ENCODE data around the gene TMCC2. TPM values are rescaled to one million over a fixed set of nuclear protein-coding genes. Genes with fewer than 3 reads are reported as not detected.

Gene TMCC2
- total RNA-seq, 6 donors from 2014 or later = 1.3 to 7.2 (median 3.8) TPM

DNA sequence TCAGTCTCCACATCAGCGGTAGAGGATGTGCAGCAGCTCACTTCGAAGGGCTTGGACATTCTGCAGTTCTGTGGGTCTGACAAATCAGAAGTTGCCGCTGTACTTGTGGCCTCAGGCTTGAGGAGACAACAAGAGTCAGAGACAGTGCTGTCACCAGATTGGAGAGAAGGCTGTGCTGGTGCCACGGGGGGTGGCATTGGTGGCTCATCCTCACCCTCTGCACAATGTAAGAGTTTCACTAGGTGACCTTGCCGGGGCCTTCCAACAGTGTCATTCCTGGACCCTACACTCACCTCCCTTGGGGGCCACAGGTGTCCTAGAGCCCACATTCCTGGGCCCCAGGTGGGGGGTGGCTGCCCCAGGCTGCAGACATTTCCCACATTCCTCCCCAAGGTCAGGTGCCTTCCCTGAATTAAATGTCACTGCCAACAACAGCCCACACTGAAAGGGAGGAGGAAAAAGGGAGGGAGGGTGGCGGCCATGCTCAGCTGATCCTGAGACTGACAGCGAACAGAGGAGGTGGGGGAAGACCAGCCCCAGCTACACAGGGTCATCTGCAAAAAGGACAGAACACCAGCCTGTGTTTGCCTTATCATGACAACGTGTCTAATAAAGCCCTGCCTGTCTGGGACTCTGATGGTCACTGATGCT is 46.4 kb downstream of the TMCC2 start:
- peaks cover 26 to 39% (median 35%) of the 10 kb centered on the region in 4 donors for H3K4me1 ChIP-seq
- ATAC-seq (ENCODE audit: low FRiP score in 2 of 2) (no peak), DNase-seq (no peak)
- no peak overlapping the region for H3K4me3 ChIP-seq
- no peak overlapping the region for H3K27ac ChIP-seq
- peaks cover 0 to 14% (median 0%) of the 10 kb centered on the region in 4 donors for H3K36me3 ChIP-seq
- H3K9me3 ChIP-seq = no peaks in the 10 kb centered on the region
- H3K27me3 ChIP-seq = no peaks in the 10 kb centered on the region
- TF ChIP-seq POLR2A (IDR thresholded peaks at IDR 0.05) = no peak
- TF ChIP-seq, protein P1, sequence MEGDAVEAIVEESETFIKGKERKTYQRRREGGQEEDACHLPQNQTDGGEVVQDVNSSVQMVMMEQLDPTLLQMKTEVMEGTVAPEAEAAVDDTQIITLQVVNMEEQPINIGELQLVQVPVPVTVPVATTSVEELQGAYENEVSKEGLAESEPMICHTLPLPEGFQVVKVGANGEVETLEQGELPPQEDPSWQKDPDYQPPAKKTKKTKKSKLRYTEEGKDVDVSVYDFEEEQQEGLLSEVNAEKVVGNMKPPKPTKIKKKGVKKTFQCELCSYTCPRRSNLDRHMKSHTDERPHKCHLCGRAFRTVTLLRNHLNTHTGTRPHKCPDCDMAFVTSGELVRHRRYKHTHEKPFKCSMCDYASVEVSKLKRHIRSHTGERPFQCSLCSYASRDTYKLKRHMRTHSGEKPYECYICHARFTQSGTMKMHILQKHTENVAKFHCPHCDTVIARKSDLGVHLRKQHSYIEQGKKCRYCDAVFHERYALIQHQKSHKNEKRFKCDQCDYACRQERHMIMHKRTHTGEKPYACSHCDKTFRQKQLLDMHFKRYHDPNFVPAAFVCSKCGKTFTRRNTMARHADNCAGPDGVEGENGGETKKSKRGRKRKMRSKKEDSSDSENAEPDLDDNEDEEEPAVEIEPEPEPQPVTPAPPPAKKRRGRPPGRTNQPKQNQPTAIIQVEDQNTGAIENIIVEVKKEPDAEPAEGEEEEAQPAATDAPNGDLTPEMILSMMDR (IDR thresholded peaks at IDR 0.05) = no peak
- no peak for TF ChIP-seq POLR2AphosphoS5 (IDR thresholded peaks at IDR 0.05)
- no peak for TF ChIP-seq EP300 (IDR thresholded peaks at IDR 0.05)
- WGBS, 2 donors = 65 to 79% methylated on average over 5 to 8 of the region's 8 CpGs

GRCh38 chr1:205275133-205275532 is 47.4 kb downstream of the TMCC2 start:
- DNase-seq = peak in 1 of 2 donors; percentile 84
- H3K4me1 ChIP-seq = peaks cover 26 to 39% (median 34%) of the 10 kb centered on the region in 4 donors
- peak in 1 of 2 donors; percentile 72 for ATAC-seq (ENCODE audit: low FRiP score in 2 of 2)

GRCh38 chr1:205275916-205276688 is 48.4 kb downstream of the TMCC2 start:
- Histone ChIP-seq H3K27me3 (no peaks in the 10 kb centered on the region), H3K4me1 (peaks cover 19 to 36% (median 26%) of the 10 kb centered on the region in 4 donors), H3K9me3 (no peaks in the 10 kb centered on the region), H3K36me3 (peaks cover 0 to 7% (median 0%) of the 10 kb centered on the region in 4 donors), H3K27ac (peak overlapping the region in 1 of 4 donors; percentile 24), H3K4me3 (no peak overlapping the region)
- TF ChIP-seq POLR2AphosphoS5 (IDR thresholded peaks at IDR 0.05) = no peak
- TF ChIP-seq POLR2A (IDR thresholded peaks at IDR 0.05) = no peak
- TF ChIP-seq, protein P1 (IDR thresholded peaks at IDR 0.05) = no peak
- no peak for TF ChIP-seq EP300 (IDR thresholded peaks at IDR 0.05)
- ATAC-seq (ENCODE audit: low FRiP score in 2 of 2) (no peak), DNase-seq (no peak)
- 50 to 78% methylated on average over 2 to 8 of the region's 9 CpGs for WGBS, 2 donors

More at GRCh38 chr1:205275133-205275532, 47.4 kb downstream of the TMCC2 start:
- TF ChIP-seq POLR2A (IDR thresholded peaks at IDR 0.05) = no peak
- TF ChIP-seq, protein P1 (IDR thresholded peaks at IDR 0.05) = peak in 1 of 6 experiments; percentile 30
- H3K36me3 ChIP-seq = peaks cover 0 to 7% (median 0%) of the 10 kb centered on the region in 4 donors
- 52 to 58% methylated on average over 2 to 3 of the region's 3 CpGs for WGBS, 2 donors
- H3K9me3 ChIP-seq = no peaks in the 10 kb centered on the region
- H3K4me3 ChIP-seq = no peak overlapping the region
- H3K27me3 ChIP-seq = no peaks in the 10 kb centered on the region
- H3K27ac ChIP-seq = peak overlapping the region in 2 of 4 donors; percentile 24 to 40

GRCh38 chr1:205276689-205277065 is 48.9 kb downstream of the TMCC2 start:
- no peak for DNase-seq
- no peak for TF ChIP-seq EP300 (IDR thresholded peaks at IDR 0.05)
- TF ChIP-seq, protein P1 (IDR thresholded peaks at IDR 0.05) = no peak
- no peak for TF ChIP-seq POLR2AphosphoS5 (IDR thresholded peaks at IDR 0.05)
- no peak for TF ChIP-seq POLR2A (IDR thresholded peaks at IDR 0.05)
- ATAC-seq (ENCODE audit: low FRiP score in 2 of 2) = no peak
- Histone ChIP-seq H3K36me3 (peaks cover 0 to 6% (median 0%) of the 10 kb centered on the region in 4 donors), H3K27me3 (no peaks in the 10 kb centered on the region), H3K27ac (no peak overlapping the region), H3K4me1 (peaks cover 14 to 30% (median 22%) of the 10 kb centered on the region in 4 donors), H3K4me3 (no peak overlapping the region), H3K9me3 (no peaks in the 10 kb centered on the region)
- whole genome bisulfite sequencing, 2 donors = 81 to 85% methylated on average over 5 to 7 of the region's 8 CpGs

All from upper lobe of left lung (tissue), 6 donors.